Body of pancreas (tissue), 4 donors: Measurements from ENCODE around the gene INF2.

Experiments used
- CTCF ChIP-seq, 7 experiments: fragments of 450-650 bp in 4 of 7; fragments of 200-600 bp in 3 of 7; sonication (generic) in 3 of 7; IDR thresholded peaks; one replicate each; pipeline ENCODE4 v1.5.1; 2016 to 2019; ENCODE audit warnings: antibody characterized with exemption in 7 of 7
- POLR2A ChIP-seq, 3 donors: fragments of 450-650 bp; IDR thresholded peaks; one replicate each; pipeline ENCODE4 v1.6.1; 2016; ENCODE audit warnings: antibody characterized with exemption in 3 of 3, mild to moderate bottlenecking in 2 of 3

DNA sequence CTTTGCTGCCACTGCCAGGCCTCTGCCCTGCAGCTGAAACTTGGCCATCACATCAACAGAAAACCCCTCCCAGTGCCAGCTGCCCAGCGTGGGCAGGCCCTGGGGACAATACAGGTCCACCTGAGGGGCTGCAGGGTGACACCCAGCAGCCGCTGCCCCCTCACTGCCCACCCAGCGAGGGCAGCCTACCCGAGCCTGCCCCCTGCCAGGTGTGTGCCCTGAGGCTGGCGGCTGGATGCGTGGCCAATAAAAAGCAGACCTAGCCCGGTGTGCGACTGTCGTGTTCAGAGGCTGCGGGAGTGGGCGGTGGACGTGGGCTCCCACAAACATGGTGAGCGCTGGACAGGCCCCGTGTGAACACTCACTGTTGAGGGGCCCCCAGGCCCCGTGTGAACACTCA is 29.9 kb downstream of the INF2 start:
- no peak for TF ChIP-seq CTCF (IDR thresholded peaks at IDR 0.05)
- no peak for TF ChIP-seq POLR2A (IDR thresholded peaks at IDR 0.05)
